Erythroblast (primary cell): ENCODE data around the gene EHD1.

ENCODE experiments used
- DNase-seq, 2 experiments: peaks; one replicate each; lab custom pipeline; 2025; lab: John Stamatoyannopoulos, UW
- GATA1 ChIP-seq: IDR thresholded peaks from 2 replicates; pipeline ENCODE4 v1.6.1; 2011; ENCODE audit warnings: low read depth, mild to moderate bottlenecking, control low read depth, low read length, moderate library complexity
- POLR2A ChIP-seq: IDR thresholded peaks from 2 replicates; pipeline ENCODE4 v1.6.1; 2011; ENCODE audit warnings: mild to moderate bottlenecking, low read length

Gene EHD1

DNA sequence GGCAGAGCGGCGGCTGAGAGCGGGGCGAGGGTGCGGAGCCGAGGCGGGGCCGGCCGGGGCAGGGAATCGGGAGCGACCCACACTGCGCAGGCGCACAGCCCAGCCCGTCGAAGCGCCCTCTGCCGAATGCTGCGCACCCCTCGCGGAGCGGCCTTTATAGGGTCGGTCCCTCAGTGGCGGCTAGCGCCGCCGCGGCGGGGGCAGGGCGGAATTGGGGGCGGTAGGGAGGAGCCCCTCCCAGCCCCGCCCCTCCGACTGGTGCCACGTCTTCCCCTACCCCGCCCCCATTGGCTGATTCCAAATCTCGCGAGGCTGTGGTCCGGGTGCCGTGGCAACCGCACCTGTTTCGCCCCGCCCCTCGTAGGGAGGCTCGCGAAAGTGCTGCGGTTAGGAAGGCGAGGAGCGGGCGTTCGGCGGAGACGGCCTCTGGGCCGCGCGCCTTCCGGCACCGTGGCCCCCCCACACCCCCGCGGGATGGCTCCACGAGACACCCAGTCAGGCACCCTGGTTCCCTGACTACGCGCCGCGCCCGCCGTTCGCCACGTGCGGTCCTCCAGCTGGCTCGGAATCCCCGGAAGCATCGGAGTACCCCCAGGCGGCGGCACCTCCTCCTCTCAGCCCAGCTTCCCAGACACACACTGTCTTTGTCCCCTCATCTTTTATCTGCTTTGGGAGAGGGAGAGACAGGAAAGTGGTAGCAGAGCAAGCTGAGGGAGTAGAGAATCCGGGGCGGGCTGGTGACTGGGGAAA lies at the start of gene EHD1:
Gene EHD1, minus strand, starts transcription at position 128 of the 750 bp plus-strand sequence. CDS start 157 bp downstream, outside the sequence.
- peak; percentile 99 to 100 for DNase-seq
- TF ChIP-seq POLR2A (peak; percentile 96), GATA1 (no peak)

GRCh38 chr11:64926689-64927088 lies 48.3 kb upstream of the EHD1 start:
- DNase-seq: no peak
- TF ChIP-seq POLR2A: no peak
- no peak for TF ChIP-seq GATA1

GRCh38 chr11:64925536-64926436 lies 47.4 kb upstream of the EHD1 start:
- peak; percentile 65 to 67 for DNase-seq
- peak; percentile 48 for TF ChIP-seq POLR2A
- no peak for TF ChIP-seq GATA1

DNA sequence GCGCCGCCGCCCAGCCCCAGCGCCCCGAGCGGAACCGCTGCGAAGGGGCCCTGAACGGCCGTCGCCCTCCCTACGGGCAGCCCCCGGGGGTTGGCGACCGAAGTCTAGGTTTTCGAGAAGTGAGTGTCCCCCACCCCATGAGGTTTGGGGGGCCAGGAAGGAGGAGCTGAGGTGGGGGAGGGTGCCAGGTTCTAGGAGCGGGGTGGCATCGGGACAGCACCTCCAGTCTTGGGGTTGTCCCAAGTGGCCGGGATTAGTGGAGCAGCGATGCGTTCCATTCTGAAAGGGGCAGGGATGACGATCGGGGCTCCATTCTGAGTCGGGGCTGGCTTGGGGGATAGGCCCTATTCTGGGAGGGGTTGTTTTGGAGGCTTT lies 46.5 kb upstream of the EHD1 start:
- peak; percentile 15 for TF ChIP-seq POLR2A
- no peak for TF ChIP-seq GATA1
- DNase-seq: peak in 1 of 2 experiments; percentile 60

- DNase-seq: peak; percentile 93 to 95
- TF ChIP-seq GATA1: no peak
- TF ChIP-seq POLR2A: peak; percentile 65
These were observed 45.8 kb upstream of the EHD1 start, which contains the start of gene PPP2R5B for GRCh38 chr11:64923944-64924909. Gene PPP2R5B (plus strand): TSS chr11:64924689. CDS start chr11:64925735, 1,046 bp downstream.

DNA sequence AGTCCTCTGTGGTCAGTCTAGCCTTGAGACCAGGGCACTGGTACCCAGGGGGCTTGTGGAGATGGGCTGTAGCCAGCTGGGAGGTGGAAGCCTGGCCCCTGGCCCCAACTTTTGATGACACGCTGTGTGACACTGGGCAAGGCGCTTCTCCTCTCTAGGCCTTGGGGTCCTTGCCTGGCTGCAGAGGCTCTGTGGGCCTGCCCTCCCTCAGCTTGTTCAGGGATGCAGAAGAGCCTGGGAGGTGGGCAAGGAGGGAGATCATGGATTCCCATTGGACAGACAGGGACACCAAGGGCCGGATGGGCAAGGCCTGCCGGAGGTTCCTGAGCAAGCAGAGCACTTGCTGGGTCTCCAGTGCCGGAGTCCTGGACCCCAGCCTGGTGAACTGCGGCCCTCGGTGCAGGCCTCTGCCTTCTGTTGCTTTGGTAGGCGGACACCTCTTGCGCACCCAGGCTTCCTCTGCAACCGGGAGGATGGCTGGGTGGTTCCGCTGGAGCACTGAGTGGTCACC lies 44.8 kb upstream of the EHD1 start:
- no peak for TF ChIP-seq POLR2A
- no peak for TF ChIP-seq GATA1

GRCh38 chr11:64921384-64921783 lies 43.0 kb upstream of the EHD1 start:
- TF ChIP-seq GATA1 (no peak), POLR2A (no peak)
- no peak for DNase-seq

More for the DNA sequence above, 44.8 kb upstream of the EHD1 start:
- DNase-seq: no peak

GRCh38 chr11:64920124-64920523 lies 41.7 kb upstream of the EHD1 start:
- TF ChIP-seq POLR2A (no peak), GATA1 (no peak)
- no peak for DNase-seq

DNA sequence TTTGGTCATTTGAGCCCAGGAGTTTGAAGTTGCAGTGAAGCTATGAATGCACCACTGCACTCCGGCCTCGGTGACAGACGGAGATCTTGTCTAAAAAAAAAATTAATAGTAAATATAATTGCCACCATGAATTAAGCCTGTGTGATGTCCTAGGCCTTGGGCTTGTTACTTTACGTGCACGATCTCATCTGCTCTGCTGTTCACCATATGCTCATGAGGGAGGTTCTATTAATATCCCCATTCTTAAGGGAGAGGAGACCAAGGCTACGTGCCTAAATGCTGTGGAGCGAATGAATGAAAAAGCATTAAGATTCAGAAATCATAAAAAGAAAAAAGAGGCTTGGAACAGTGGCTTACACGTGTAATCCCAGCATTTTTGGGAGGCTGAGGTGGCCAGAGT lies 41.2 kb upstream of the EHD1 start:
- DNase-seq: no peak
- no peak for TF ChIP-seq POLR2A

DNA sequence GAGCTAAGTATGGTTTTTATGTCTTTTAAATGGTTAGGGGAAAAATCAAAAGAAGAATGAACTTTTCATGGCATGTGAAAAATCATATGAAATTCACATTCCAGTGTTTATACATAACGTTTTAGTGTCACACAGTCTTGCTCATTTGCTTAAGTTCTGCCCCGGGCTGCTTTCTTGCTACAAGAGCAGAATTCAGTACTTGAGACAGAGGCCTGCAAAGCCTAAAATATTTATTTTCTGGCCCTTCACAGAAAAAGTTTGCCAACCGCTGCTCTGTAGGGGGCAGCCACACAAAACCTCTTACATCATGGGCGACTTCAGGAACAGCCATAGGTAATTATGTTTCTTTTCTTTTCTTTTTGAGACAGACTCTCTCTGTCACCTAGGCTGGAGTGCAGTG lies 39.6 kb upstream of the EHD1 start:
- peak; percentile 57 to 59 for DNase-seq
- TF ChIP-seq POLR2A (no peak), GATA1 (no peak)

GRCh38 chr11:64917663-64917995 lies 39.2 kb upstream of the EHD1 start:
- no peak for TF ChIP-seq GATA1
- TF ChIP-seq POLR2A: no peak

GRCh38 chr11:64916775-64917662 lies 38.6 kb upstream of the EHD1 start, which contains the start of gene ATG2A:
Gene ATG2A (minus strand): TSS chr11:64917209. CDS start chr11:64917135, 74 bp downstream.
- TF ChIP-seq GATA1: no peak
- TF ChIP-seq POLR2A: peak; percentile 86
- DNase-seq: peak; percentile 99 to 100

More at GRCh38 chr11:64917663-64917995, 39.2 kb upstream of the EHD1 start:
- DNase-seq: no peak
